Activated CD8-positive, alpha-beta memory T cell treated with anti-CD3 and anti-CD28 coated beads for 4 hours (primary cell): Measurements from ENCODE around the gene CA7.

Source experiments
- DNase-seq, 2 donors: peaks; one replicate each; pipeline ENCODE4 v3.0.0-alpha.2; 2020; ENCODE audit warnings: low read depth in 2 of 2

The CA7 gene

DNA sequence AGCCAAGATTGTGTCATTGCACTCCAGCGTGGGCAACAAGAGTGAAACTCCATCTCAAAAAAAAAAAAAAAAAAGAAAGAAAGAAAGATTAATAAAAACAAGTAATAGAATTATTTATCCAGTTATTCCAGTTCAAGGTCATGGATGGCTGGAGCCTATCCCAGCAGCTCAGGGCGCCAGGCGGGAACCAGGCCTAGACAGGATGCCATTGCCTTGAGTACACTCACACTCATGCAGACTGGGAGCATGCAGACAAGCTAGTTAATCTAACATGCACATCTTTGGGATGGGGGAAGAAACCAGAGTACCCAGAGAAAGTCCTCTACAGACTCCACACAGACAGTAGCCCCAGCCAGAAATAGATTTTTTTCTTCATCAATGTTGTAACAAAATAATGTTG, 54.0 kb downstream of the CA7 start:
- no peak for DNase-seq

DNA sequence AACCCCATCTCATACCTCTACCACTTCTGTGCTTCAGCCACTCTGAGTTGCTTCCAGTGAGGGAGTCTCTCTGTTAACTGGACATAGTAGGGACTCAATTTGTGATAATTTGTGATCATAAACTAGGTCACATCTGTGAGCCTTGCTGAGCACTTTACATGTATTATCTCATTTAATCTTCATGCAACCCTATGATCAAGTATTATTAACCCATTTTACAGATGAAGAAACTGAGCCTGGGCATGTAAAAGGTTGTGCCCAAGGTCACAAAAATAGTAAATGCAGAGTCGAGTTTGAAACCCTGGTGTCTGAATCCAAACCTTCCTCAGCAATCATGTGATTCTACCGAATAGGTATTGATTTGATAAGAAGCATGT, 54.7 kb downstream of the CA7 start:
- DNase-seq, result no peak

DNA sequence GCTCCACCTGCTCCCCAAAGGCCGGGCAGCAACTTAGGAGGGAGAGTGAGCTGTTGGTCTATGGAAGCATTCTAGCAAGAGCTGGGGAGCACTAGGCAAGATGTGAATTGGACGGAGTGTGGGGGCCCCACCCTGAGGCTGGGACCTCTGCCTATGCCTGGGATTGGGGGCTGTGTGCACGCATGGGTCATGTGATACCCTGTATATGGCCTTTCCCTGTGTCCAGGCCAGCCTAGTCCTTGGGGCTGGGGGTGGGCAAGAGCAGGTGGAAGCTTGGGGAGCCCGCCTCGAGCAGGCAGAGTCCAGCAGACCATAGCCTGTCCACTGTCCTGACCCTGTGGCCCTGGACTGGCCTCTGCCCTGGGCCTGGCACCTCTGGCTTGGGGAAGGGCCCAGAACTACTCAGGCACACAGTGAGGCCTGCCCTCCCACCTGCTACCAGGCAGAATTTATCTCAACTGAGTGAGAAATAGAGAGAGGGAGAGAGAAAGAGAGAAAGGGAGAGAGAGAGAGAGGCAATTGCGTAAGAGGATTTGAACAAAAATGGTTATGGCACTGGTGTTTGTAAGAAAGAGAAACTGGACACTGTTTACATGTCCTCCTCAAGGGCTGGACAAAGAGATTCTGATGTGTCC, 55.2 kb downstream of the CA7 start:
- no peak for DNase-seq

DNA sequence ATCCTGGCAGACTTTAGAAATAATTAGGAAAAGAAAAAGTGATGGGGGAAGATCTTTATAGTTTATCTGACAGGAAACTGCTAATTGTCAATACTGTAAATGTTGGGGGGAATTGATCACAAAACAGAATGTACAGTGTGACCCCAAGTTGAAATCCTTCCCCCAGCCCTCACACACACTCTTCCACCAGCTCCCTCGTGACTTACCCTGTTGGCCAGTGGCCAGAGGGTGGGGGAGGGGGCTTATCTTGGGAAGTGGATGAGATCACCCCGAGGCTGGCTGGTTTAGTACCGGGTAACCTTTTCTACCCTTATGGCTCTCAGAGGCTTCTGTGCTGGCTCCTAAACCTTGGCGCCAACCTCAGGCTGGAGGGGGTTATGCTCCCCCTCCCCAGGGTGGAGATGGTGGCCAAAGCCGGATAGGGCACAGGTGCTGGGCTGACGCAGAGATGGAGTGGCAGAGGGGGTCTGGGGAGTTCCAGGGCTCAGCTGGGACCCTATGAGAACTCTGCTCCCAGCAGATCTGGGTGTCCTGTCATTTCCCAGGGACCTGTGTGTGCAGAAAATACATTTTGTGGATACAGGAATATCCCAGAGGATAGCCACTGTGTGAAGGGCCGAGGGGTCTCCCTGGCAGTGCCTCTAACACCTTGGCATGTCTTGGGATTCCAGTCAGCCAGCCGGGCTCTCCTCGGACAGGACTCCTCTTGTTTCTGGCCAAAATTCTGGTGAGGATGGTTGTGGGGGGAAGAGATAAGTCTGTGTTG, 55.9 kb downstream of the CA7 start:
- no peak for DNase-seq

DNA sequence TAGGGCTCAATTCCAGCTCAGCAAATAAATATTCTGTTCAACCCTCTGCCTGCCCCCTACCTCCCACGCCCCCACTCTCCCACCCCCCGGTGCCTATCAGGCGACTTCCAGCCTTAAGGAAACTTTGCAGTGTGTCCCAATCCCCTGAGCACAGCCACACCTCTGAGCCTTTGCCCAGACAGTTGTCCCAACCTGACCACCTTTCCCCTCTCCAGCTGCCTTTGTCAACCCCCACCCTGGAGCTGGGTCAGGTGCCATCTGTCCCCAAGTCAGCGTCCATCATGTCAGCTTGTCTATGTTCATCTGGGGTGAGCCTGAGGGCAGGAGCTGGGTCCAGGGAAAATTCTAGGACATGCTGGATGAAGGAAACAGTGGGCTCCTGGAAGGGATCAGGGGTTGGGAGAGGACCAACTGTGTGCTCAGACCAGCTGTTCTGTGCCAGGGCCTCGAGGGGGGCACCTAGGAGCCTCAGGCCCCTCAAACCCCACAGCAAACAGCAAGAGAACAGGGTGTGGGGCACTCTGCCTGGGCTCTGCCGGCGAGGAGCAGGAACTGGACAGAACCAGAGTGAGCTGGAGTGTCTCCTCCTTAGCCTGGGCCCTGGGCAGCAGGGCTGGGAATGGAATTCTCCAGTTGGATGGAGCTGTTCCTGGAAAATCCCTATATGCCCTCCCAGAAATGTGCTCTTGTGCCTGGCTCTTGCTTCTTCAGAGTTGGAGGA, 56.7 kb downstream of the CA7 start:
- DNase-seq, result no peak

DNA sequence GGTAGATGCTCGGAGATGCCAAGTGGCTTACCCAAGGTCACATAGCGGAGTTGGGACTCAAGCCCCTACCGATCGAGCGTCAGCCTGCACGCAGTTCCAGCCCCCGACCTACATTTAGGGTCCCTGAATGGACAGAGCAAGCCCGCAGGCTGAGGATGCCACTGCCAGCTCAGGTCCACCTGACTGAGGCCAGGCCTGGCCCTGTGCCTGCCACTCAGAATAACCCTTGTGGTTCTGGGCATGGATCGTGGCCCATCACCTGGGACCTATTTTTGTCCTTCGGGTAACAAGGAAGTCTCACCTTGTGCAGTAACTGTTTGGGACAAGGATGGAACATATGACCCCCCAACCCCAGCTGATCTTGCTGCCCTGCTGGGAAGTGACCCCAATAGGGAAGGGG, 57.4 kb downstream of the CA7 start:
- no peak for DNase-seq

DNA sequence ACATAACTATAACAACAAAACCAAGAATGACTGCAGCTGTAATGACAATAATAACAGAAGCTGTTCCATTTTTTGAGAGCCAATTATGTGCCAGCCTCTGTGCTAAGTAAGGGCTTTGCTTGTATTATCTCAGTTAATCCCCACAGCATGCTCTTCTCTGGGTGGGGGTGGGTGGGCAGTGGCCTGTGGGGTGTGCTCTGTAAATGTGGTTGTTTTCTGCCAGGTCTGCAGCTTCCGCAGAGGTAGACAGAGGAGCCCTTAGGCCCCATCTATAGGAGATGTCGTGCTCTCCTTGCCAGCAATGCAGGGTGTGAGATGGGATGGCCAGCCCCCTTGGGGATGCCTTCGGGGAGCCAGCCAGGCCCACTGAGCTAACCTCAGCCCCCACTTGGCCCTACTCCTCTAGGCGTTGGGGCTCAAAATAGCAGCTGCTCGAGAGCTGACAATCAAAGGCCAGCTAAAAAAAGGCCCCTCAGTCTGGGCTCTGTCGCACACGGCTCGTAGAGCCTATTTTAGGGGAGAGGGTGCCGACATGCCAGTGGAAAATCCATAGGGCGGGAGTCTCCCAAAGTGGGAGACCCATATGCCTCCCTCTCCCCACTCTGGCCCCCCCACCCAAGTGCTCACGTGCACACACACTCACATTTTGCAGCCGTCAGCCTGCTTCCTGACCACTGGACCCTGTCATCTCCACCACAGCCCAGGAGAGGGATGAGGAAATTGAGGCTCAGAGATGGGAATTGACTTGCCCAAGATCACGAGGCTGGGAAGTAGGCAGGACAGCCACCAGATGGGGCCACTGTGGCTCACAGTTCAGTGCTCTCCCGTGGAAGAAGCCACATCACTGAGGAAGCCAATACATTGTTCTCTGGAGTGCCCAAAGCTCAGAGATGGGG, 58.7 kb downstream of the CA7 start:
- DNase-seq, result no peak
